ENCODE results near the gene IKZF2. TPM values are rescaled to one million over a fixed set of nuclear protein-coding genes. Genes with fewer than 3 reads are reported as not detected.

Gene IKZF2
- total and polyA plus RNA-seq, 10 of the 15 experiments (the other 5 are each of a cell fraction or from before 2014, with no cell fraction given), result 15.2 to 266 (median 87.2) TPM

DNA sequence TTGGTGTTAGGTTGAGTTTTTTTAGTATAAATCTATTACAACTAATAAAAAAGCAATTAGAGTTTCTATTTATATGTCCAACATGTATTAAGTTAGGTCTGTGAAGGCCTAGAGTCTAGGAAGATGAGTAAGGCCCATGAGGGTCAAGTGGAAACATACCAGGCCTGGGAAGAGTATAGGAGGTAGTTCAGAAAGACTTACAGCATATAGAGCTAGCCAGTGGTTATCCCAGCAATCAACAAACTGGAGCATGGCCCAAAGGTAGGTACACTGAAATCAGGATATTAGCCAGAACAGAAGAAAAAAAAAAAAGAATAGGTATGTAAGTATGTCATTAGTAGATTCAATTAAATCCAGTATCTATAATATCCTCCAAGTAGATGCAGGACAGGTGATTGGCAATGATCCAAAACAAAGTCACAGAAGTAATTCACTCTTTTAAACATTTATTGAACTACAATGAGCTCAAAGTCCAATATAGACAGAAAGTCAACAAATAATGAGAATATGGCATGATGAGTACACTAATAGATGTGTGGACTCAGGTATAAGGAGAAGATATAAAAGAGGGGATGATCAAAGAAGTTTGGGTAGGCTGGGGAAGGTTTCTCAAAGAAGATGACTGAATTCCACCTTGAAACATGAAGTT is 70.3 kb downstream of the IKZF2 start:
- Histone ChIP-seq H3K79me2 (ENCODE audit: control insufficient read depth, insufficient read depth, low read length) (peaks cover 58% of the 10 kb centered on the region), H3K36me3 (ENCODE audit: control insufficient read depth in 2 of 2, insufficient read depth in 2 of 2, low read length in 1 of 2) (peaks cover 2 to 29% of the 10 kb centered on the region in 2 experiments; a peak in 3 of 4 replicates), H3K4me2 (ENCODE audit: control insufficient read depth, insufficient read depth) (no peak overlapping the region), H3K4me3 (no peak overlapping the region), H4K20me1 (ENCODE audit: control insufficient read depth, insufficient read depth) (no peaks in the 10 kb centered on the region), H3K9me3 (replicated peaks; ENCODE audit: control insufficient read depth, insufficient read depth, low read length) (peaks cover 12% of the 10 kb centered on the region), H3K4me1 (ENCODE audit: control insufficient read depth, insufficient read depth, low read length) (no peaks in the 10 kb centered on the region), H3K27me3 (replicated peaks in 1 of 2; ENCODE audit: control insufficient read depth in 2 of 2, insufficient read depth in 2 of 2, low read length in 1 of 2) (no peaks in the 10 kb centered on the region), H3K9ac (ENCODE audit: control insufficient read depth, insufficient read depth, low read length) (no peak overlapping the region), H3K27ac (ENCODE audit: control insufficient read depth, insufficient read depth) (no peak overlapping the region), H2AFZ (ENCODE audit: control insufficient read depth, low read depth, low read length) (no peak overlapping the region)
- RAD21 ChIA-PET (ENCODE audit: unreplicated experiment), result interaction anchor here (1.0 to 1.6 kb wide), 3 partner anchors 42 to 67 kb away, joined by 3 to 5 read pairs (median 3); no protein-coding TSS in a partner anchor
- ATAC-seq (0 out of 3 replicates have a peak, but pooled peaks have one; percentile 10), DNase-seq (ENCODE audit: low read depth, low spot score) (no peak), FAIRE-seq (no peak)
- BruUV-seq (replicated peaks), result no TSS peak
- intact Hi-C loops (cut with micrococcal nuclease; ENCODE audit: unreplicated experiment), result no loop called here
- CTCF ChIA-PET, result interaction anchor here (0.8 to 1.6 kb wide), 2 partner anchors 30 to 38 kb away, joined by 4 read pairs; no protein-coding TSS in a partner anchor
- in situ Hi-C loops (cut with MboI), result no loop called here
- POLR2A ChIA-PET, result no interaction called here
- SMC1A ChIA-PET (ENCODE audit: uncharacterized antibody, unreplicated experiment), result interaction anchor here (1.0 to 5.4 kb wide), 9 partner anchors 8 to 63 kb away, joined by 3 to 32 read pairs (median 3); no protein-coding TSS in a partner anchor
- TF ChIP-seq, protein P1, sequence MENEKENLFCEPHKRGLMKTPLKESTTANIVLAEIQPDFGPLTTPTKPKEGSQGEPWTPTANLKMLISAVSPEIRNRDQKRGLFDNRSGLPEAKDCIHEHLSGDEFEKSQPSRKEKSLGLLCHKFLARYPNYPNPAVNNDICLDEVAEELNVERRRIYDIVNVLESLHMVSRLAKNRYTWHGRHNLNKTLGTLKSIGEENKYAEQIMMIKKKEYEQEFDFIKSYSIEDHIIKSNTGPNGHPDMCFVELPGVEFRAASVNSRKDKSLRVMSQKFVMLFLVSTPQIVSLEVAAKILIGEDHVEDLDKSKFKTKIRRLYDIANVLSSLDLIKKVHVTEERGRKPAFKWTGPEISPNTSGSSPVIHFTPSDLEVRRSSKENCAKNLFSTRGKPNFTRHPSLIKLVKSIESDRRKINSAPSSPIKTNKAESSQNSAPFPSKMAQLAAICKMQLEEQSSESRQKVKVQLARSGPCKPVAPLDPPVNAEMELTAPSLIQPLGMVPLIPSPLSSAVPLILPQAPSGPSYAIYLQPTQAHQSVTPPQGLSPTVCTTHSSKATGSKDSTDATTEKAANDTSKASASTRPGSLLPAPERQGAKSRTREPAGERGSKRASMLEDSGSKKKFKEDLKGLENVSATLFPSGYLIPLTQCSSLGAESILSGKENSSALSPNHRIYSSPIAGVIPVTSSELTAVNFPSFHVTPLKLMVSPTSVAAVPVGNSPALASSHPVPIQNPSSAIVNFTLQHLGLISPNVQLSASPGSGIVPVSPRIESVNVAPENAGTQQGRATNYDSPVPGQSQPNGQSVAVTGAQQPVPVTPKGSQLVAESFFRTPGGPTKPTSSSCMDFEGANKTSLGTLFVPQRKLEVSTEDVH (IDR thresholded peaks at IDR 0.05; ENCODE audit: low read depth, partially characterized antibody), result no peak
- no peak for TF ChIP-seq PML (IDR thresholded peaks at IDR 0.05; ENCODE audit: low read length)
- no peak for TF ChIP-seq STAT1 (conservative IDR thresholded peaks at IDR 0.05)
- TF ChIP-seq CHD4 (IDR thresholded peaks at IDR 0.05), result no peak
- TF ChIP-seq, protein P2, sequence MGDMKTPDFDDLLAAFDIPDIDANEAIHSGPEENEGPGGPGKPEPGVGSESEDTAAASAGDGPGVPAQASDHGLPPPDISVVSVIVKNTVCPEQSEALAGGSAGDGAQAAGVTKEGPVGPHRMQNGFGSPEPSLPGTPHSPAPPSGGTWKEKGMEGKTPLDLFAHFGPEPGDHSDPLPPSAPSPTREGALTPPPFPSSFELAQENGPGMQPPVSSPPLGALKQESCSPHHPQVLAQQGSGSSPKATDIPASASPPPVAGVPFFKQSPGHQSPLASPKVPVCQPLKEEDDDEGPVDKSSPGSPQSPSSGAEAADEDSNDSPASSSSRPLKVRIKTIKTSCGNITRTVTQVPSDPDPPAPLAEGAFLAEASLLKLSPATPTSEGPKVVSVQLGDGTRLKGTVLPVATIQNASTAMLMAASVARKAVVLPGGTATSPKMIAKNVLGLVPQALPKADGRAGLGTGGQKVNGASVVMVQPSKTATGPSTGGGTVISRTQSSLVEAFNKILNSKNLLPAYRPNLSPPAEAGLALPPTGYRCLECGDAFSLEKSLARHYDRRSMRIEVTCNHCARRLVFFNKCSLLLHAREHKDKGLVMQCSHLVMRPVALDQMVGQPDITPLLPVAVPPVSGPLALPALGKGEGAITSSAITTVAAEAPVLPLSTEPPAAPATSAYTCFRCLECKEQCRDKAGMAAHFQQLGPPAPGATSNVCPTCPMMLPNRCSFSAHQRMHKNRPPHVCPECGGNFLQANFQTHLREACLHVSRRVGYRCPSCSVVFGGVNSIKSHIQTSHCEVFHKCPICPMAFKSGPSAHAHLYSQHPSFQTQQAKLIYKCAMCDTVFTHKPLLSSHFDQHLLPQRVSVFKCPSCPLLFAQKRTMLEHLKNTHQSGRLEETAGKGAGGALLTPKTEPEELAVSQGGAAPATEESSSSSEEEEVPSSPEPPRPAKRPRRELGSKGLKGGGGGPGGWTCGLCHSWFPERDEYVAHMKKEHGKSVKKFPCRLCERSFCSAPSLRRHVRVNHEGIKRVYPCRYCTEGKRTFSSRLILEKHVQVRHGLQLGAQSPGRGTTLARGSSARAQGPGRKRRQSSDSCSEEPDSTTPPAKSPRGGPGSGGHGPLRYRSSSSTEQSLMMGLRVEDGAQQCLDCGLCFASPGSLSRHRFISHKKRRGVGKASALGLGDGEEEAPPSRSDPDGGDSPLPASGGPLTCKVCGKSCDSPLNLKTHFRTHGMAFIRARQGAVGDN (IDR thresholded peaks at IDR 0.05), result no peak

Data from GM12878 (cell line).